GM10847 (cell line): Measurements from ENCODE around the gene KIAA0040.

ENCODE experiments used
- POLR2A ChIP-seq: IDR thresholded peaks from 2 replicates; pipeline ENCODE4 v1.6.1; 2011; ENCODE audit not compliant: insufficient read length; ENCODE audit errors: extremely low read depth

KIAA0040 gene

GRCh38 chr1:175209493-175209921, 16.9 kb upstream of the KIAA0040 start:
- TF ChIP-seq POLR2A = no peak

- no peak for TF ChIP-seq POLR2A
Measured at GRCh38 chr1:175208773-175209492, 16.4 kb upstream of the KIAA0040 start.

- TF ChIP-seq POLR2A = no peak
Measured at GRCh38 chr1:175207971-175208370, 15.4 kb upstream of the KIAA0040 start.

GRCh38 chr1:175206687-175207086, 14.1 kb upstream of the KIAA0040 start:
- TF ChIP-seq POLR2A = no peak

GRCh38 chr1:175204330-175204729, 11.8 kb upstream of the KIAA0040 start:
- TF ChIP-seq POLR2A = no peak

GRCh38 chr1:175203570-175204068, 11.0 kb upstream of the KIAA0040 start:
- no peak for TF ChIP-seq POLR2A

- TF ChIP-seq POLR2A = no peak
Measured at GRCh38 chr1:175200678-175201521, 8.3 kb upstream of the KIAA0040 start.

GRCh38 chr1:175198332-175198731, 5.8 kb upstream of the KIAA0040 start:
- no peak for TF ChIP-seq POLR2A

- no peak for TF ChIP-seq POLR2A
Measured at GRCh38 chr1:175197531-175197930, 5.0 kb upstream of the KIAA0040 start.

- no peak for TF ChIP-seq POLR2A
Measured at GRCh38 chr1:175195798-175196197, 3.2 kb upstream of the KIAA0040 start.

GRCh38 chr1:175195281-175195680, 2.7 kb upstream of the KIAA0040 start:
- TF ChIP-seq POLR2A = no peak

GRCh38 chr1:175193527-175193910, 943 bp upstream of the KIAA0040 start:
- no peak for TF ChIP-seq POLR2A

- TF ChIP-seq POLR2A = no peak
Measured at GRCh38 chr1:175192111-175192629, 406 bp downstream of the KIAA0040 start.

GRCh38 chr1:175191659-175192058, 917 bp downstream of the KIAA0040 start:
- no peak for TF ChIP-seq POLR2A

- TF ChIP-seq POLR2A = no peak
Measured at GRCh38 chr1:175188936-175189335, 3.6 kb downstream of the KIAA0040 start.
